Caki2 (cell line): Measurements from ENCODE around the gene SCFD2. TPM values are rescaled to one million over a fixed set of nuclear protein-coding genes. Genes with fewer than 3 reads are reported as not detected.

Experiments
- DNase-seq: peaks from one replicate; pipeline ENCODE4 v3.0.0-alpha.2; 2015; ENCODE audit warnings: low read depth
- in situ Hi-C: cut with HindIII; loops from 2 replicates; pipeline ENCODE4 v1.10.0; 2016; ENCODE audit warnings: low sequenced_read_pairs, low pct_unique_long_range_greater_than_20kb, mixed read lengths
- total RNA-seq: library from RNA; depleted of rRNA; stranded (reverse); fragments of >200 nt; shearing (Covaris generic); gene quantifications from 2 replicates; pipeline ENCODE4 v1.2.3, GENCODE V29; 2014; ENCODE audit warnings: low replicate concordance

Gene SCFD2
- total RNA-seq, 1 experiment from 2014 or later = 19.0 TPM

DNA sequence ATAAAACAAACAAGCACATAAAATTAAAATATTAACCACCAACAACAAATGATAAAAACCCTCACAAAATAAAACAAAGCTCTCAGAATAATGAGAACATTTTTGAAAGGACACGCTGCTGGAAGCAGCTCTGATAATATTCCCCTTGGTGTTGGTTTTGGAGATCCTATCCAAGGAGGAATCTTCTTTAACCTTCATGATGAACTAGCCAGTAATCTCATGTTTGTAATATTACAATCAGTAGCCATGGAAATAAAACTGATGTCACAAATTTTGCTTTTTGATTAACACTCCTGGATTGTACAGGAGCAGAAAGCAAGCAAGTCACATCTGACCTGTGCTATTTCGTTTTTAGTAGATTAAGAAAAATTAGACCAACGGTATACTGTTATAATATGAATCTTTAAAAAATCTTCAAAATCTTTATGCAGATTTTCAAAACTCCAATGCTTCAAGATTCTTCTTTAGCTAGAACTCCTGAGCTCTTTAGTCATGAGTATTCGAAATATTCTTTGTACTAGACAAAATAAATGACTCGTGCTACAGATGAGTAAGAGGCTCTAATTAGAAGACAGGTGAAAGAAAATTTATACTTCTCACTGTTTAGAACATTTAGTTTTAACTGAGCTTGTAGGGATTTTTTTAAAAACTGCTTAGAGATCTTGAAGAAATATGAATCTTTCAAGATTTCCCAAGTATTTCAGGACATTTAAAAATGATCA, 349.6 kb downstream of the SCFD2 start:
- in situ Hi-C loops = no loop called here
- no peak for DNase-seq

- DNase-seq = no peak
- in situ Hi-C loops = no loop called here
Observed at GRCh38 chr4:53015681-53016080, 350.2 kb downstream of the SCFD2 start.

DNA sequence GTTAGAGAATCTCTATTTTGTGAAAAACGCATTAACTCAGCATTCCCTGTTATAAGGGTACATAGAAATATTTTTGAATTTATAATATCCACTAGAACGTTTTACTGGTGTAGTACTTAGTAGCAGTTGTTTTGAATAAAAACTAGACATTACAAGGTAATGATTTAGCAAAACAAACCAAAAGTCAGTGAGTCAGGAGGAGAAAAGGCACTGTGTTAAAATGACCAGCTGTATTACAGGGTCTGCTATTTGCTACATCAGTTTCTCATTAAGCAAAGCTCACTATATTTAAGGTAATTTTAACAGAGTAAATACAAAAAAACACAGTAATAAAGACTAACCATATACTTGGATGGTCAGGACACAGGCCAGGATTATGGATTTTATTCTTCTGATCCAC, 351.0 kb downstream of the SCFD2 start:
- in situ Hi-C loops = no loop called here
- no peak for DNase-seq

- in situ Hi-C loops = no loop called here
- DNase-seq = no peak
Observed at GRCh38 chr4:53013873-53014775, 351.7 kb downstream of the SCFD2 start.

DNA sequence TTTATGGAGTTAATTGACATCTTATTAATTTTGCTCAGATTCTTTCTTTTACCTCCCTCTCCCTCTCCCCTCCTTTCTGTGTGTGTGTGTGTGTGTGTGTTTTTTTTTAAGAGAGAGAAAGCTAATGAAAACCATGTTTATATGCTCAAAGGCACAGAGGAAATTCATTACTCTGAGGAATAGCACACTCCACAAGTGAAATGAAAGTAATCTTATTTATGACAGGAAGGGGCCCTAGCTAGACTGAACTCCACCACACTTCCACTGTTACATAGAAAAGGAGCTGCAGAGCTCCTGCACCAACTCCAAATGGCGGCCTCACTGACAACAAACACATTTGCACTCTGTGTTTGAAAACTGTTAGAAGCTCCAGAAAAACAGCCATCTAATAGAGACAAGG, 353.1 kb downstream of the SCFD2 start:
- DNase-seq = no peak
- in situ Hi-C loops = no loop called here

DNA sequence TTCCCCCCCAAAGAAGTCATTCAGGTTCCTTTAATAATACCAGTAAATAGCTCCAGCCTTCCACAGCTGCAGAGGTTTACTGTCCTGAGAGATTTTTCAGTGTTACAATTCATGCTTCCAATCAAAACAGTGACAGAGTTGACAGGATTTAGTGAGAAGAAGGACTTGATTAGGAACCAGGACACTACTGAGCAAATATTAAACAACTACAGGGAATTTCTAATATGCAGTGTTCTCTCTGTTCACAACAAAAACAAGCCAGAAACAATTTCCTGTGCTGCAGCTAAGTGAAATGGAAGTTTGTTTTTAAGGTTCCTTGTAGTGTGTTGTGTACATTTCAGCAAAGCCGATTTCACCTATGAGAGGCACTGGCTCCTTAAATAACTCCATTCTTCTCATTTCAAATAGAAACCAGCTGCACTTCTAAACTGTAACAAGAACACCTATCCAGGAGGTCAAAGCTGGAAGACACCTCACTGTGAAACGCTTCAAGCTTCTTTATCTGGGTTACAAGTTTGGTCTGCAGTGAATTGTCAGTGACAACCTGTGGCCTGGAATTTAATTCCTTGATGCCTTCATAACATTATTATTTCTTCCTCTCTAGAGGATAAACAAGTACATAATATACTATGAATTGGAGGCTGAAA, 354.5 kb downstream of the SCFD2 start:
- DNase-seq = no peak
- in situ Hi-C loops = no loop called here

DNA sequence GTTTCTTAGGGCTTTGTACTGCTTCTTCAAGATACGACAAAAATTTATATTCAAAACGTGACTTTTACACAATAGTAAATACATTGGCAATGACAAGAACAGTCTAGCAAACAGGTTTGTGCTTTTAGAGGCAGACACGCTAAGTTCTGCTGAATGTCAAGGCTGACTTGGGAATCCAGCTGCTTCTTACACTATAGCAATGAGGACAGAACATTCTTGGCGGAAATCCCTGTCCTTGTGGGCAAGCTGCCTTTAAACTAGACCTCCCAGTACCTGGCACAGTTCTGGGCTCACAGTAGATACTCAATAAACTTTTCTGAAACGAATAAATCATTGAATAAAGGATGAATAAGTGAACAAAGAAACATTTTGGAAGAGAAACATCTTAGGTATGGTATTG, 355.5 kb downstream of the SCFD2 start:
- in situ Hi-C loops = no loop called here
- DNase-seq = no peak

GRCh38 chr4:53009824-53010223, 356.0 kb downstream of the SCFD2 start:
- no peak for DNase-seq
- in situ Hi-C loops = no loop called here

- no peak for DNase-seq
- in situ Hi-C loops = no loop called here
Observed at GRCh38 chr4:53007024-53007423, 358.8 kb downstream of the SCFD2 start.

- in situ Hi-C loops = no loop called here
- DNase-seq = no peak
Observed at GRCh38 chr4:53005808-53006207, 360.1 kb downstream of the SCFD2 start.

- no peak for DNase-seq
- in situ Hi-C loops = no loop called here
Observed at GRCh38 chr4:53005149-53005546, 360.7 kb downstream of the SCFD2 start.

DNA sequence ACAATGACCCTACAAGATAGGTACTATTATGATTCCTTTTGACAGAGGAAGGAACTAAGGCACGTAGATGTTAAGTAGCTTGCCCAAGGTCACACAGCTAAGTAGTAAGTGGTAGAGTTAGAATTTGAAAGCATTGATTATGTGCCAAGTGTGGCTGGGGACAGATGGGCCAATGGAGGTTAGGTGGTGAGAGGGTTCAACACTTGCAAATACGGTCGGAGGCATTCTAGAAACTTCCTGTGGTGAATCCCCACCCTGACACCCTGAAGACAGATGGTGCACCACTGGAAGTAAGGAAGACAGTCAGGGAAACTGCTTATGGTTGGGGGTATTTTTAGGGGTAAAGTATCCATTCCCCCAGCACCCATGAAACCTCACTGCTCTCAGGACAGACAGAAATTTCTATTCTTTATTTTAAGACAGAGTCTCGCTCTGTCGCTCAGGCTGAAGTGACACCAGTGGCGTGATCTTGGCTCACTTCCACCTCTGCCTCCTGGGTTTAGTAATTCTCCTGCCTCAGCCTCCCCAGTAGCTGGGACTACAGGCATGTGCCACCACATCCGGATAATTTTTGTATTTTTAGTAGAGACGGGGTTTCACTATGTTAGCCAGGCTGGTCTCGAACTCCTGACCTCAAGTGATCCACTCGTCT, 361.2 kb downstream of the SCFD2 start:
- in situ Hi-C loops = no loop called here
- DNase-seq = no peak

GRCh38 chr4:53003959-53004358, 361.9 kb downstream of the SCFD2 start:
- in situ Hi-C loops = no loop called here
- no peak for DNase-seq

DNA sequence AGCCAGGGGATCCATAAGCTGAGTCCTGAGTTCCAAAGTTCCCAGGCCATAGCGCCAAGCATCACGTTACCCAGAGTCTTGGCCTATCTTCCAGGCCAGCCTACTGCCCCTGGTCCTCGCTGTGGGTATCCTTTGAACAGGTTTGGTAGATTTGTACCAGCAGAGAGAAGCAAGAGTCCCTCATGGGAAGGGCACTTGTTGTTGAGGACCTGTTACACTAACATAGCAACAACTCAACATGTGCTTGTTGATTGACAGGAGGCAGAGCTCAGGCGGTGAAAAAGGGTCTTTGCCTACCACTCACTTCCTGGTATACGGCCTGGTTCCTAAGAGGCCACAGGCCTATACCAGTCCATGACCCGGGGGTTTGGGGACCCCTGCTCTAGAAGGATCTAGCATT, 365.3 kb downstream of the SCFD2 start:
- no peak for DNase-seq

GRCh38 chr4:52999626-53000025, 366.2 kb downstream of the SCFD2 start:
- DNase-seq = no peak
- in situ Hi-C loops = no loop called here

More for the DNA sequence above, 365.3 kb downstream of the SCFD2 start:
- in situ Hi-C loops = no loop called here

GRCh38 chr4:52998413-52998812, 367.4 kb downstream of the SCFD2 start:
- in situ Hi-C loops = no loop called here
- DNase-seq = no peak

DNA sequence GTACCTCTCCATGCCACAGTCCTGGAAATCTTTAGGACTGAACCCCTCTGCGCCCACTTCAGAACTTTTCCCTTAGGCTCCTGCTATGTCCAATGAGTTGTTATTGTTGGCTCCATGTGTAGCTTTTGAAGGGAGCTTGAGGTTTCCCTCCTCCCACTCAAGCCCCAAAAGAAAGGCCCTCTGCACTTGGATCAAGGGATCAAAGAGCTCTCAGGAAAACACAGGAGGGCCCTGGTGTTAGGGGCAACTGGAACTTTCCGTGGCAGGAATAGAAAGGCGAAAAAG, 368.8 kb downstream of the SCFD2 start:
- no peak for DNase-seq
- in situ Hi-C loops = no loop called here

- in situ Hi-C loops = no loop called here
- DNase-seq = no peak
Observed at GRCh38 chr4:52996261-52997131, 369.4 kb downstream of the SCFD2 start.
